Measurements from ENCODE around the gene ZNF44.

GRCh38 chr19:12230751-12231733 is 63.6 kb downstream of the ZNF44 start:
- TF ChIP-seq TAF1 (IDR thresholded peaks at IDR 0.05; ENCODE audit: borderline replicate concordance, insufficient read depth, low read length) (no peak), POLR2AphosphoS5 (IDR thresholded peaks at IDR 0.05; ENCODE audit: low read depth, low read length) (no peak), FOXP2 (optimal IDR thresholded peaks at IDR 0.05; ENCODE audit: borderline replicate concordance, extremely low read depth, extremely low read length, insufficient read depth) (no peak), REST (IDR thresholded peaks at IDR 0.05; ENCODE audit: insufficient read depth in 1 of 2, low read depth in 2 of 2, low read length in 2 of 2) (no peak)

Measured in PFSK-1 (cell line).